IPS DF 4.7 (cell line): ENCODE data around the gene RALGAPB.
"Not testable (repeated sequence)": the region's sequence is repeated elsewhere in the genome, so short reads cannot be mapped to it uniquely, and the experiment has no call there.

Experiments
- DNase-seq: peaks from one replicate; pipeline ENCODE4 v3.0.0-alpha.2; 2013; ENCODE audit warnings: low spot score; ENCODE audit errors: extremely low read depth

RALGAPB gene

DNA sequence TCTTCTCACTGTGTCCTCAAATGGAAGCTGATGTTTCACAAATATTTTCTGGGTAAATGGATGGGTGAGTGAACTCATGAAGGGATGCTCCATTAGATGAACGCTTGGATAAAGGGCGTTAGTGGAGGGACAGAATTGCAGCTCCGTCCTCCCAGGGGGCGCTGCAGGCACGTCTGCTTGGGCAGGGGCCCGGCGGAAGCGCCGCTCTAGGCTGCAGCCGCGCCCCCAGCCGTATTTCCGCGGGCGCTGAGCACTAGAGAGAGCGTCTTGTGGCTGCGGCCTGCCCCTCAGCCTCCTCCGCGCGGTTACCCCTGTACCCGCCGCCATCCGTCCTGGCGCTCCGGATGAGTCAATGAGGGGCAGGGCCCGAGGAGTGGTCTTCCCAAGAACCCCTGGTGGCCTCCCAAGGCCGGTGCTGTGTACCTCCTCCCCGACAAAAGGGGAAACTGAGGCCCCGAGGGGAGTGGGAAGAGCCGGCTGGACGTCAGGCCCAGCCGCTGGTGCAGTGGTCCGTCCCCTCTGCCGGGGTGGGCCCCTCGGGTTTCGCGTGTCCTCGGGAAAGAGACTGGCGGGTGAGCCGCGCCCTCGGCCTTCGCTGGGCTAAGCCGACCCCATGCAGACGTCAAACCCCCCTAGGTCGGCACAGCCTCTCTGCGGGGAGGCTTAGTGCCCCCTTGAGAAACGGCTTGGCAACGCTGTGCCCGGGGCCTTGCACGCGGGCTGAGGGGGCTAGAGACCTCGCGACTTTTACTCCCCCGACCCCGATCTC is 26.0 kb upstream of the RALGAPB start:
- peak; percentile 72 for DNase-seq

DNA sequence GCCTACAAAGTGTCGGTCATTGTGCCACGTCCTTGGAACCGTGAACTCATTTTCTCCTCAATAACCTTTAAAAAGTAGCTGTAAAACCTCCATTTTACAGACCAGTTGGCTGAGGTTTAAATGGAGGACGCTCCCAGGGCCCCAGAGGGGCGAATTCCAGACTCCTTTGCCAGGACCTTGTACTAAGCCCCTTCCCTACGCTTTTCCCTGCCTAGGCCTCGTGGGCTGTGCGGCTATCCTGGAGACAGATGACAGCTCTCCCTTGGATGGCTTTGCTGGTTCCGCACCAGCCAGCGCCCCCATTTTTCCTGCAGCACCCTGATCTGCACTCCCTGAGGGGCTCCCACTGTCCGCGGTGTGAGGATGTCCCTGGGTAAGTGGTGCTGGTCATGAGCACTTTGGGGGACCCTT is 25.4 kb upstream of the RALGAPB start:
- no peak for DNase-seq

DNA sequence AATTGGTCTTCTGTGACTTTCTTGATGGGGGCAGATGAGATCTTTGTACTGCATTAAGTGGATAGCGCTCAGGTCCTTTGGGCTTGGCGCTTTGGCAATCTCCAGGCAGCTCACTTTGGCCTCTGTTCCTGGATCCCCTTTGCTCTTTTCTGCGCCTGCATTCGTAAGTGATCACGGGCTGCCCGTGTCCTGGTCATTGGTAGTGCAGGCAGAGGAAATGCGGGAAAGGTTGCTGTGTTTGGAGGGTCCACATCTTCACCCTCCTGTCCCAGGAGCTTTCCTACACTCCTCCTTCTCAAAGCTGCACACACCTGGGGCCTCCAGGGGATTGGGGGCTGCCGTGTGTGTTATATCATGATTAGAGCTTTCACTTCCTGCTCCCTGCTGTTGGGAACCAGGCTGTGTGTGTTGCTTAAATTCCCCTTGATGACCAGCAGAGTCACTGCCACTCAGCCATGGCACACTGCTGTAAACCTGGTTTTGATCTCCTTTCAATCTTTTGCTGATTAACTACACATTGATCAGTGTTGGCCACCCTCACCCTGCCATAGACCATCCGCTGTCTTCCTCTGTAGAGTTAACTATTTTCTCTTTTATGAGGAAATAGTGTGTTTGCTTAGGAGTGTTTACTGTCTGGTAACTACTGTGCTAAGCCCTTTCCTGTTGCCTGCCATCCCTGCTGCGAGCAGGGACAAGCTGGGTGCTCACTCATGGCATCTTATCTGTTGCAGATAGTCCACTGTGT is 24.5 kb upstream of the RALGAPB start:
- DNase-seq = no peak

DNA sequence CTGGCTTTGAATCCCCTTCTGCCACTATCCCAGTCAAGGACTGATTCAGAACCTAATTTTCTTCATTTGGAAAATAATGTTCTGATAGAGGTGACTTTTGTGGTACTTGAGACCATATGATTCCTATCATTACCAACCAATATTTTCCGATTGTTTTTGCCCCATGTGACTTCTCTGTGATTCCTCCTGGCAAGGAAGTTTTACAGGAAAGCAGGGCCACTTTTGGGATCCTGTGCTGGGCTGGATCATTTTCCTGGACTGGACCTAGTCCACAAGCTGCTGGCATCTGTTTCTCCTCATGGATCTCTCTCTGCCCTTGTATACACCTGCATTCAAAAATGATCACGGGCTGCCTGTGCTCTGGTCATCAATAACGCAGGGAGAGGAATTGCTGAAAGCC is 23.6 kb upstream of the RALGAPB start:
- DNase-seq = no peak

DNA sequence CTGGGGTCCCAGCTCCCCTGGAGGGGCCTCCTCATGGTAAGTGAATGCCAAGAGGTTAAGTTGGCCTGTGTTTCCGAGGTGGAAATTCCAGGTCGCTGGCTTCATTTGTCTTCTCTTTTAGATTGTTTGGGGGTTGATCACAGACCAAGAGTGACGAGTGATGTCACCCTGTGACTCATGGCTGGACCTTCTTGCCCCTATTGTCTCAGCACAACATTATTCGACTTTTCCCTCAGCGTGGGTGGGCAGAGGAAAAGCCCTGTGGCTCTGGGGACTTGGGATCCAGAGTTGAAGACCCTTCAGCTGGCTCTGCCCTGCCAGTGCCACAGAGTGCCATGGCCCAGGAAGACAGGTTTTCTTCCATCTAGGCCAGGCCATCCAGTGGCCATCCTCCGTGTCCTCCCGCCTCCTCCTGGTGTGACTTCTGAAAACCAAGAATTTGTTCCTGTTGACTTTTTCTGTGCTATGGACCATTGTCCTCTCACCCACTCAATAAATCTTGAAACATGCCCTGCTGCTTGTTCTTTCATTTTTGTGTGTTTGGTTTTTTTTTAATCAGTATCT is 22.1 kb upstream of the RALGAPB start:
- DNase-seq = no peak

DNA sequence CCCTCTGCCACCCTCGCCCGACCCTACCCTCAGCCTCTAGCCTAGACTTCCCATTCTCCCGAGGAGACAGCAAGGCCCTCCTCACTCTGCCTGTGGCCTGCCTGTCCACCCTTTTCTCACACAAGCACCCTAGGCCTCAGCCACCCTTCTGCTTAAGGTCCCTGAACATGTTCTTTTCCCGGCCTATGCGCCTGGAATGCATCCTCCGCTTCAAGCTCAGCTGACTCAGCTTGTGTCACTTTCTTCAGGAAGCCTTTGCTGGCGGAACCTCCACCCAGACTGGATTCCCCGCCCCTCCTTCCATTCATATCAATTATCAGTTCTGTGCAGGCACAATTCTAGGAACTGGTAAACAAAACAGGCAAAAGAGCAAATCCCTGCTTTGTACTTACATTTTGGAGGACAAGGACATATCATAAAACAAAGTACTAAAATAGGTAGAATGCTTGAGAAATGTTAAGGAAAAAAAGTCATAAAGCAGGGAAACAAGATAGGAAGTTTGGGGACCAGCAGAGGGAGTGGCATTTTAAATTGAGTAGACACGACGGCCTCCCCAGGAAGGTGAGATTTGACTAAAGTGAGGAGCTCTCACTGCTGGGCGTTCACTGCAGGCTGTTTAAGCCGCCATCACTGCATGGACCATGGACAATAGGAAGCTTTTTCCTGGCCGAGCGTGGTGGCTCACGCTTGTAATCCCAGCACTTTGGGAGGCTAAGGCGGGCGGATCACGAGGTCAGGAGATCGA is 19.6 kb upstream of the RALGAPB start:
- DNase-seq = no peak

DNA sequence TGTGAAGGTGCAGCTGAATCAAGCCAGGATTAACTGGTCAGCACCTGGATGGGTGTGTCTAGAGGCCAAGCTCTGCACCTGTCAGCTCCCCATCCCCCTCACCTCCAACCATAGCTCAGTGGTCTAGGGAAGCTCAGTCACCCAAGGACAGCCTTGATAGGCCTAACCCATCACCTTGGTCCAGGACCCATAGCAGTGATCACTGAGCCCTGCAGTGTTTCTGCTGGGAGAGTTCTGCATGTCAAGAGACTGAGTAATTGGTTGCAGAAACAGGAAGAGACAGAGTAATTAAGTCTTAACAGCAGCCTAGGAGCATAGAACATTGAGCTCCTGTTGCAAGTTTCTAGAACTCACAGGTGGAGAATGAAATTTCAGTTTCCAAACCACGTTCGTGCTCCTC is 18.7 kb upstream of the RALGAPB start:
- DNase-seq = no peak

DNA sequence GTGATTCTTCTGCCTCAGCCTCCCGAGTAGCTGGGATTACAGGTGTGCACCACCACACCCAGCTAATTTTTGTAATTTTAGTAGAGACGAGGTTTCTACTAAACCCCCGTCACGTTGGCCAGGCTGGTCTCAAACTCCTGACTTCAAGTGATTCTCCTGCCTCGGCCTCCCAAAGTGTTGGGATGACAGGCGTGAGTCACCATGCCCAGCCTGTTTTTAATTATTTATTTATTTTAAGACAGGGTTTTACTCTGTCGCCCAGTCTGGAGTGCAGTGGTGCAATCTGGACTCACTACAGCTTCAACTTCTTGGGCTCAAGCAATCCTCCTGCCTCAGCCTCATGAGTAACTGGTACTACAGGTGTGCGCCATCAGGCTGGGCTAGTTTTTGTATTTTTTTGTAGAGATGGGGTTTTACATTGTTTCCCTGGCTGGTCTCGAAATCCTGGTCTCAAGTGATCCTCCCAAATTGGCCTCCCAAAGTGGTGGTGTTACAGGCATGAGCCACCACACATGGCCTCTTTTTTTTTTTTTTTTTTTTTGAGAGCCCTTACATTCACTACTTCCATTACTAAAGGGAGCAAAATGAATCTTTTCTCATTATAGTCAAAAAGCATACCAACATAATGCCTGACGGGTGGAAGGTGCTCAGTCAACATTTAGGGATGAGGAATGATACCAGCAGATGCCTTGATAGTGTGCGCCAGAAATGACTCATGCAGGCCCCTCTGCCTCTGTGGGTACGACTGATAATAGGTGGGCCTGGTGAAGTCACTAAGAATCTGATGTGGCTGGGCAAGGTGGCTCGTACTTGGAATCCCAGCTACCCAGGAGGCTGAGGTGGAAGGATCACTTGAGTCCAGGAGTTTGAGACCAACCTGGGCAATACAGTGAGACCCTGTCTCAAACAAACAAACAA is 17.8 kb upstream of the RALGAPB start:
- no peak for DNase-seq

DNA sequence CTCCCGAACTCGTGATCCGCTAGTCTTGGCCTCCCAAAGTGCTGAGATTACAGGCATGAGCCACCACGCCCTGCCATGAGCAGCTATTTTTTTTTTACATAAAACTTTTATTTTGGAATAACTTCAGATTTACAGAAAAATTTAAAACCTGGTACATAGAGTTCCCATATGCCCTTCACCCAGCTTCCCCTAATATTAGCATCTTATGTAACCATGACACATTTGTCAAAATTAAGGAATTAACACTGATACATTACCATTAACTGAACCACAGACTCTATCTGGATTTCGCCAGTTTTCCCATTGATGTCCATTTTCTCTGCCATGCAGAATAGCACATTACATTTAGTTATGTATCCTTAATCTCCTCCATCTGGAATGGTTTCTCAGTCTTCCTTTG is 14.3 kb upstream of the RALGAPB start:
- no peak for DNase-seq

DNA sequence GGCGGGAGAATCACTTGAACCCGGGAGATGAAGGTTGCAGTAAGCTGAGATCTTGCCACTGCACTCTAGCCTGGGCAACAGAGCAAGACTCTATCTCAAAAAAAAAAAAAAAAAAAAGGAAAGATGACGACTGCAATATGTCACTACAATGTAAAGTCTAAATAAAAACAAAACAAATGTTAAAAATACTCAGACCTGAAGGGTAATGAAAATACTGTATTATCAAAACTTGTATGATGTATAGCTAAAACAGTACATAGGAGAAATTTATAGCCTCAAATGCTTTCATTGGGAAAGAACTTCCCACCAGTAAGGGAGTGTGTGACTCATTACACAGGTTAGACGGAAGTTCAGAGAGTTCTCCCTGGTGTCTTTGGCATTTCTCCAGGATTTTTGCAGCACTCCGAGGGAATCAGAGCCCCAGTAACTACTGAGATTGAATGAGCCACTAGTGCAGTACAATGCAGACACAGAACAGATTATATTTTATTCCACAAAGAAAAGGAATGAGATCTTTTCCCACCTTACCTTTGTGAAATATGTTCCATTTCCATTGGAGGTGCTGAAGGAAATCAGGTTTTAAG is 12.5 kb upstream of the RALGAPB start:
- DNase-seq = no peak

DNA sequence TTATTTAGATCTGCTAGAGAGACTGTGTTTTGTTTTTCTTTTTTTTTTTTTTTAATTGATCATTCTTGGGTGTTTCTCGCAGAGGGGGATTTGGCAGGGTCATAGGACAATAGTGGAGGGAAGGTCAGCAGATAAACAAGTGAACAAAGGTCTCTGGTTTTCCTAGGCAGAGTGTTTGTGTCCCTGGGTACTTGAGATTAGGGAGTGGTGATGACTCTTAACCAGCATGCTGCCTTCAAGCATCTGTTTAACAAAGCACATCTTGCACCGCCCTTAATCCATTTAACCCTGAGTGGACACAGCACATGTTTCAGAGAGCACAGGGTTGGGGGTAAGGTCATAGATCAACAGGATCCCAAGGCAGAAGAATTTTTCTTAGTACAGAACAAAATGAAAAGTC is 12.0 kb upstream of the RALGAPB start:
- not testable (repeated sequence) for DNase-seq

DNA sequence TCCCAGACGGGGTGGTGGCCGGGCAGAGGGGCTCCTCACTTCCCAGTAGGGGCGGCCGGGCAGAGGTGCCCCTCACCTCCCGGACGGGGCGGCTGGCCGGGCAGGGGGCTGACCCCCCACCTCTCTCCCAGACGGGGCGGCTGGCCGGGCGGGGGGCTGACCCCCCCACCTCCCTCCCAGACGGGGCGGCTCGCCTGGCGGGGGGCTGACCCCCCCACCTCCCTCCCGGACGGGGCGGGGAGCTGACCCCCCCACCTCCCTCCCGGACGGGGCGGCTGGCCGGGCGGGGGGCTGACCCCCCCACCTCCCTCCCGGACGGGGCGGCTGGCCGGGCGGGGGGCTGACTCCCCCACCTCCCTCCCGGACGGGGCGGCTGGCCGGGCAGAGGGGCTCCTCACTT is 11.5 kb upstream of the RALGAPB start:
- not testable (repeated sequence) for DNase-seq

DNA sequence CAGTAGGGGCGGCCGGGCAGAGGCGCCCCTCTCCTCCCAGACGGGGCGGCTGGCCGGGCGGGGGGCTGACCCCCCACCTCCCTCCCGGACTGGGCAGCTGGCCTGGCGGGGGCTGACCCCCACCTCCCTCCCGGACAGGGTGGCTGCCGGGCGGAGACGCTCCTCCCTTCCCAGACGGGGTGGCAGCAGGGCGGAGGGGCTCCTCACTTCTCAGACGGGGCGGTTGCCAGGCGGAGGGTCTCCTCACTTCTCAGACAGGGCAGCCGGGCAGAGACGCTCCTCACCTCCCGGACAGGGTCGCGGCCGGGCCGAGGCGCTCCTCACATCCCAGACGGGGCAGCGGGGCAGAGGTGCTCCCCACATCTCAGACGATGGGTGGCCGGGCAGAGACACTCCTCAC is 11.1 kb upstream of the RALGAPB start:
- not testable (repeated sequence) for DNase-seq

DNA sequence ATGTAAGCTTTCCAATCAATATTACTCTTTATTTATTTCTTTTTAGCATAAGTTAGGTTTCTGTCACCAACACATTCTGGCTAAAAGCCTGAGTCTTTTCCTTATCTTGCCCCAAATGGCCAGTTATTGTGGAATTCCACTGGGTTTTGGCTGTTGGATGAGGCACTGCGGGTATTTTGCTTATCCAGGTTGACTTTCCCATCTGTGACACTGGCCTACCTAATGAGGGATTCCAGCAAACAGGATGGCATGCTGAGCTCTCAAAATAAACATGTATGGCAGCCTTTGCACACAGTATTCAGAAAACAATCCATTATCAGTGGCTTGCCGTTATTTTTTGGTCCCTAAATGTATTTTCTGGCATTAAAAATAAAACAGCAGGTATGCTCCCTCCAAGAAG is 6.5 kb upstream of the RALGAPB start:
- DNase-seq = no peak

DNA sequence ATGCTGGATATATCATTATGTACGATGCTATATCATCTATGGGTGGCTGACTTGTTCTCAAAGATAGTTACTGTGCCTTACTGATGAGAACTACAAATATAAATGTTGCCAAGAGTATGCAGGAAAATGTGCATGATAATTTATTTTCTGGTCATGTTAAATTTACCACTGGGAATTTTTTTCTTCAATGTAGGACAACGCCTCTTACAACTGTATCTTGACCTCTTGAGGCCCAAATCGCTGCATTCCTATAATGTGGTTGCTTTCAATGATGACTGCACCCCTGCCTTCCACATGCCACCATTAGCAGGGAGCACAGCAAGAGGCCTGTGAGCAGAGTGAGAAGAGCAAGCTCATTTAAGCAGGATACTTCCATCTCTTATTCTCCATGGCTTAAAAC is 5.7 kb upstream of the RALGAPB start:
- no peak for DNase-seq

DNA sequence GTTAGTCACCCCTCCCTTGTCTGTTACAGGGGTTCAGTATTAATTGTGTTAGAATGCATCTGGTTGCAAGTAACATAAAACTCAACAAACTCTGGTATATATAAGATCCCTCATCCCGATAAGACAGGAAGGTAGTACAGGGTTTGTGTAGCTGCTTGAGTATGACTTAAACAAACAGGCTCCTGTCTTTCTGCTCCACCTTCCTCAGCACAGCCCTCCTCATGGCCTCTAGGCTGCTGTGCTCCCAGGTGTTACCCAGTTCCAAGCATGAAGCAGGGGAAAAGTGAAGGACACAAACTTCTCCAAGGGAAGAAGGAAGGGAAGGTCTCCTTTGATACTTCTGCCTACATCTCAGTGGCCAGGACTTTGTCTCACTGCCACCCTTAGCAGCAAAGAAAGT is 1.4 kb upstream of the RALGAPB start:
- DNase-seq = no peak

DNA sequence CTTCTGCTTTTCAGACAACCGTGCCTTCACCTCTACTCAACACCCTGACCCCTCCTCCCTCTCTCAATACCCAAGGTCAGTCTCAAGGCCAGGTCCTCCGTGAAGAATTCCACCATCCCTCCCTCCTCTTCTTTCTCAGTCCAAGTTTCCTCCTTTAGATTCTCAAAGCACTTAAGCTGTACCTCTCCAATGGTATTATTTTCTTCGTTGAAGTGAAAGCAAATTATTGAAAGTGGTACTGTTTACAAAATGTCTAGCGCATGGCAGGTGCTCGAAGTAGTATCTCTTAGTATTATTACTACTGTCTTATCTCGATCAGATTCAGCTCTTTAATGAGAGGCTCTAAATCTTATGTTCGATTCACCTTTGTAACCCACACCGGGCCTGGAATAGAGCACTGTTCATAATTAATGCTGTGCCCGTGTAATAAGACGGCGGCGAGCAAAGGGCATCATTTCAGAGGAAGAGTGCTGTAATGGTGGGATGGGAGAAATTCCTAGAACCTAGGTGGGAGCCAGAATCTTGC is 593 bp upstream of the RALGAPB start:
- no peak for DNase-seq

DNA sequence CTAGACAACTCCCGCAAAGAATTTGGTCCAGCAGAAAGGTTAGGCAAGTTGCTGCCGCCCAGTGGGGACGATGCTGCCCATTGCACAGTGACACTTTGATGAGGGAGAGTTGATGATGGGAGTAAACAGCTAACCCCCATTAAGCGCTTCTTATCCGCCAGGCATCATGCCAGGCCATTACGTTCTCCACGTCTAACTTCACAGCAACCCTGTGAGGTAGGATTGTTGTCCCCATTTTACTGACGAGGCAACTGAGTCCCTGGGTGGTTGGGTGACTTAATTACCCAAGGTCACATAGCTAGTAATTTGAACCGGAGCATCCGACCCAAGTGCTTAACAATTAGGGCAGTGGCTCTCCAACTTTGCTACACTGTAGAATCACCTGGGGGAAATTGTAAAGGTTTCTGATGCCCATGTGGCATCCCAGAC is 738 bp downstream of the RALGAPB start:
- no peak for DNase-seq

DNA sequence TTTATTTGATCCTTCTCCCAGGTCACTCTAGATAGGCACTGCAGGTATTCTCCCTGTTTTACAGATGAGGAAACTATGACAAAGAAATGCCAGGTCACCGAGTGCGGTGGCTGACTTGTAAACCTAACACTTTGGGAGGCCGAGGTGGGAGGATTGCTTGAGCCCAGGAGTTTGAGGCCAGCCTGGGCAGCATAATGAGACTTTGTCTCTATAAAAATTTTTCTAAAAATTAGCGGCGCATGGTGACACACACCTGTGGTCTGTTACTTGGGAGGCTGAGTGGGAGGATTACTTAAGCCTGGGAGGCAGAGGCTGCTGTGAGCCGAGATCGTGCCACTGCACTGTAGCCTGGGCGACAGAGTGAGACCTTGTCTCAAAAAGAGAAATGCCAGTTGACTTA is 5.1 kb downstream of the RALGAPB start:
- no peak for DNase-seq

DNA sequence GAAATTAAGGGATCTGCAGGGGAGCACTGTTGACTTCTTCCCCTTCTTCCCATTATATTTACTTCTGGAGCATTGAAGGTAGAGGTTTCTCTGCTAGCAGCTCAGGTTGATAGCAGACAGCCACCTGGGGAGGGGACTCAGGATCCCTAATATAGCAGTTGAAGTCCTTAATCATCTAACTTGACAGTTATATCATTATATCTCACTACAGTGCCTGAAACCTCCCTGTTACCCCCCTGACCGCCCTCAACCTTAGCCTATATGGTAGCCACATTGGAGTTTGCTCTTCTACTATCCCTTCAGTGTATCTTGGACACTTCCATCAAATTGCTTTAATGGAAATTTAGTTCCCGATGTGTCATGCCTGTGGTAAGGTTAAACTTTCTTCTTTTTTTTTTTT is 7.0 kb downstream of the RALGAPB start:
- no peak for DNase-seq
